Stimulated activated CD8-positive, alpha-beta memory T cell treated with anti-CD3 and anti-CD28 coated beads, Interleukin-2, amount 100 ng/mL, for 1 hour (primary cell): Measurements from ENCODE around the gene LASP1.
"Not testable (repeated sequence)": the region's sequence is repeated elsewhere in the genome, so short reads cannot be mapped to it uniquely, and the experiment has no call there.

Experiments used
- DNase-seq, 2 donors: peaks; one replicate each; pipeline ENCODE4 v3.0.0-alpha.2; 2020; ENCODE audit warnings: low read depth in 2 of 2

Gene LASP1, protein sequence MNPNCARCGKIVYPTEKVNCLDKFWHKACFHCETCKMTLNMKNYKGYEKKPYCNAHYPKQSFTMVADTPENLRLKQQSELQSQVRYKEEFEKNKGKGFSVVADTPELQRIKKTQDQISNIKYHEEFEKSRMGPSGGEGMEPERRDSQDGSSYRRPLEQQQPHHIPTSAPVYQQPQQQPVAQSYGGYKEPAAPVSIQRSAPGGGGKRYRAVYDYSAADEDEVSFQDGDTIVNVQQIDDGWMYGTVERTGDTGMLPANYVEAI

DNA sequence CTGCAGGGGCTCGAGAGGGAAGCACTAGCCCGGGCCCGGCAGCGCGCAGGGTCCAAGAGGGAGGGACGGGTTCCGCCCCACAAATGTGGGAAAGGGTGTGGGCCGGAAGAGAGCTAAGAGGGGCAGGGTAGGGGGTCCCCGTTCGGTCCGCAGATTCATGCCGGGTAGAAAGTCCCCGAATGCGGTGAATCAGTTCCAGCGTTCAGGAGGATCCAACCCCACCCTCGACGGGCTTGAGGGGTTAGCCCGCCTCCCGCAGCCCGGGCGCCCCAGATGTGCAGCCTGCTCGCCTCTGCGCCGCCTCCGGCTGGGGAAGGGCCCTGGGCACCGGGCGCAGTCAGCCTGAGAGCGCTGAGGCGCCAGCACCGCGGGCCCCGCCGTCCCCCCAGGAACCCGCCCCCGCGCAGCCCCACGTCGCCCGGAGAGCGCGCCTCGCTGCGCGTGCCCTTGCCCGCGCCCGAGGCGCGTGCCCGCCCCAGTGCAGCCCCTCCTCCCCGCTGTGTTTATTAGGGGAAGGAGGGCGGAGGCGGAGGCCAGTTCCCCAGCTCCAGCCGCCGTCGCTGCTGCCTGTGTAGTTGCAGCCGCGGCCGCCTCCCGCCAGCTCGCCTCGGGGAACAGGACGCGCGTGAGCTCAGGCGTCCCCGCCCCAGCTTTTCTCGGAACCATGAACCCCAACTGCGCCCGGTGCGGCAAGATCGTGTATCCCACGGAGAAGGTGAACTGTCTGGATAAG lies at the start of gene LASP1:
Gene LASP1 (plus strand): TSS at position 533 of the 733 bp plus-strand sequence. CDS start 132 bp downstream, at position 665.
- peak; percentile 71 to 78 for DNase-seq

GRCh38 chr17:38824899-38825761 lies 44.7 kb upstream of the LASP1 start, which contains the start of gene CWC25:
CWC25 (minus strand) TSS chr17:38825321; CDS start chr17:38825183, 138 bp downstream.
- peak; percentile 90 to 94 for DNase-seq

DNA sequence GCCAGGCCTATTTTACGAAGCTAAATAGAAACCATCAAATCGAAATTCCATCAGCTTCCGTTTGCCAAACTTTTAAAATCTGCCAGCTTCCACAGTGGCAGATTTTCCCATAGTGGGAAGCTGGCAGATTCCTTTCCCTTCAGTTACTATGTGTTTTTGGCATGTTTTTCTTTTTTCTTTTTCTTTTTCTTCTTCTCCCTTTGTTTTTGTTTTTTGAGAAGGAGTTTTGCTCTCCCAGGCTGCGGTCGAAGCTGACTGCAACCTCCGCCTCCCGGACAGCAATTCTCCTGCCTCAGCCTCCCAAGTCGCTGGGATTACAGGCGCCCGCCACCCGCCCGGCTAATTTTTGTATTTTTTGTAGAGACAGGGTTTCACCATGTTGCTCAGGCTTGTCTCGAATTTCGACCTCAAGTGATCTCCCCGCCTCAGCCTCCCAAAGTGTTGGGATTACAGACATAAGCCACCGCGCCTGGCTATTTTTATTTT lies 44.1 kb upstream of the LASP1 start:
- no peak for DNase-seq

DNA sequence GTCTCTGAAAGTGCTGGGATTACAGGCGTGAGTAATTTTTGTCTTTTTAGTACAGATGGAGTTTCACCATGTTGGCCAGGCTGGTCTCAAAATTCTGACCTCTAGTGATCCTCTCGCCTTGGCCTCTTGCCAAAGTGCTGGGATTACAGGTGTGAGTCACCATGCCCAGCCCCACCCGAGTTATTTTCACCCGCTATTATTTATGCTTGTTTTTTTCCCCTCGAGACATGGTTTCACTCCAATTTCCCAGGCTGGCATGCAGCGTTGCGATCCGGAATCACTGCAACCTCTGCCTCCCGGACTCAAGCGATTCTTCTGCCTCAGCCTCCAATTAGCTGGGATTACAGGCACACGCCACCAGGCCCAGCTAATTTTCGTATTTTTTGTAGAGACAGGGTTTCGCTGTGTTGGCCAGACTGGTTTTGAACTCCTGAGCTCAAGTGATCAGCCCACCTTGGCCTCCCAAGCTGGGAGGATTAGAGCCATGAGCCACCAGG lies 25.5 kb upstream of the LASP1 start:
- no peak for DNase-seq

DNA sequence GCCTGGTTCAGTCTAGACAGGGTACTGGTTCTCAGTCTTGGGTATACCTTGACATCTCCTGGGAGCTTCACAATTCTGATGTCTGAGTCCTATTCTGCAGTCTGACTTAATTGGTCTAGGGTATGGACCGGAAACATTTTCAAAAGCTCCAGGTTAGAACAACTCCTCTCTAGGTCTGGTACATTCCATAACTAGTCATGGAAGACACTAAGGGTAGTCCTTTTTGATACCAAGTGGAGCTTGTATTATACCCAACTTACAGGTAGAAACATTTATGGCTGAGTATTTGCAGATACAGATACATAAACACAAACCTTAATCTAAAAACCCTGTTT lies 21.3 kb upstream of the LASP1 start:
- DNase-seq: no peak

GRCh38 chr17:38848939-38849605 lies 20.8 kb upstream of the LASP1 start:
- no peak for DNase-seq

DNA sequence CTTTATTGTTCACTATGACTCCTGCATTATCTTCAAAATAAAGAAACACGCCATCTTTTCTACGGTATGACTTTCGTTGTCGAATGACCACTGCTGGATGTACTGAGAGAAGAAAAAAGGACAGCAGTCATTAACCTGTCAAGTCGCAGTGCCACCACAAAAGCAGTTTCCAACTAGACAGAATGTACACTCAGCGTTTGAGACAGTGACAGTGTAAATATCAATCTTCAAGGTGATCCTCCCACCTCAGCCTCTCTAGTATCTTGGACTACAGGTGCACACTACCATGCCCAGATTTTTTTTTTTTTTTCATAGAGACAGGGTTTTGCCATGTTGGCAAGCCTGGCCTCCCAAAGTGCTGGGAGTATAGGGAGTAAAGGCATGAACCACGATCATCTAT lies 19.5 kb upstream of the LASP1 start:
- no peak for DNase-seq

DNA sequence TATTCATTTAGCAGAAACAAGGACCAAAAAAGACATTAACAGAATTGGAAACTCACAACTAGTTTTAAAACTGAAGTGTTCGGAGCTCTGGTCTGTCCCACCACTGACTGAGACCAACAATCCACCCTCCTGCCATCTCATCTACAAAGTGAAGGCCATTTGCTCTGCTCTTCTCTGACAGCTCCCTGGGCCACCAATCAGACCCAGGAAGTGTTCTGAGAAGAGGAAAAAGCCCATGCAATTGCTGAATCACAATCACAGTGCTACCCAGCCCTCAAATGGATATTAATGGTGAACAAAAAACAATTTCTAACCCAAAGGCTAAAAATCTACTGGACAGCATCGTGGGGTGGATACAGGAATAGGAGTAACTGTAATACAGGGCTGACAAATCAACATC lies 18.4 kb upstream of the LASP1 start:
- no peak for DNase-seq

GRCh38 chr17:38852771-38853291 lies 17.0 kb upstream of the LASP1 start:
- DNase-seq: no peak

DNA sequence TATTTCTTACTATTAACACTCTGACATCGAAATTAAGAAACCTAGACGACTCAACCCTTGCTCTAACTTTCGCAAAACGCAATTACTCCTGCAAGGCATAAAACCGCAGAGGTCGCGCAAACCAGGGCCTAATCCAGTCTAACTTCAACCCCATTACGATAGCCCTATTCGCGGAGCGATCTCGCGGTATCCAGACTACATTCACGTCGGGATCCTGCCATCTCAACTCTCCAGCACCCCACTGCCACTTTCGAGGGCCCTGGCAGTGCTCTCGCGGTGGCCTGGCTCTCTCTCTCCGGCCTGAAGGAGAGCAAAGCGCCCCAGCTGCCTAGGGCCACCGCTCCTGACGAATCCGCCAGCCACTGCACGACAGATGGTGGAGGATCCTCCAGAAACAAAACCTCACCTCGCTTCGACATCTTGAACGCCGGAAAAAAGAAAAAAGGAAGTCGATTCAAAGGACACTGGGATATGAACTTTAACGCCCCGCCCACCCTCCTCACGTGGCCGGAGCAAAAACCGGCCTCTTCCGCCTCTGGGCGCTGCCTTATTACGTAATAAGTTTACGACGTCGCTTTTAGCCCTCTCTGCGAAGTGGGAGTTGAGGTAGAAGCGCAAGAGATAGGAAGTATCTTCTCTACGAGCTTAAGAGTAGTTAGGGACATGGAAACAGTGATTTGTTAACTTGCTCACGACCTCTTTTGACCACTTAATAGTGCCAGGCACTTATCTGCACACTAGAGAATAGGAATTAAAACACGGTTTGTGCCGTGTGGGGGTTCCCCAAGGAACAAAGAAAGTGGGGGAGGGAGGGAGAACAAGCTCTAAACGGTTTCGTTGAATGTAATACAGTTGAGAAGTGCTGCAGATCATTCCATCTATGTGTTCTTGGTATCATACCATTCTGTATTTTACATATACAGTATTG lies 16.3 kb upstream of the LASP1 start, which contains the start of gene RPL23:
Gene RPL23 (minus strand): TSS at position 430 of the 928 bp plus-strand sequence. CDS start 11 bp downstream, at position 419.
- DNase-seq: peak; percentile 78 to 83

- not testable (repeated sequence) for DNase-seq
Measured at GRCh38 chr17:38855101-38855714, 14.7 kb upstream of the LASP1 start.

GRCh38 chr17:38857271-38857670 lies 12.6 kb upstream of the LASP1 start:
- DNase-seq: no peak

GRCh38 chr17:38861399-38861843 lies 8.4 kb upstream of the LASP1 start:
- no peak for DNase-seq

- no peak for DNase-seq
Measured at GRCh38 chr17:38864636-38865398, 5.0 kb upstream of the LASP1 start.

DNA sequence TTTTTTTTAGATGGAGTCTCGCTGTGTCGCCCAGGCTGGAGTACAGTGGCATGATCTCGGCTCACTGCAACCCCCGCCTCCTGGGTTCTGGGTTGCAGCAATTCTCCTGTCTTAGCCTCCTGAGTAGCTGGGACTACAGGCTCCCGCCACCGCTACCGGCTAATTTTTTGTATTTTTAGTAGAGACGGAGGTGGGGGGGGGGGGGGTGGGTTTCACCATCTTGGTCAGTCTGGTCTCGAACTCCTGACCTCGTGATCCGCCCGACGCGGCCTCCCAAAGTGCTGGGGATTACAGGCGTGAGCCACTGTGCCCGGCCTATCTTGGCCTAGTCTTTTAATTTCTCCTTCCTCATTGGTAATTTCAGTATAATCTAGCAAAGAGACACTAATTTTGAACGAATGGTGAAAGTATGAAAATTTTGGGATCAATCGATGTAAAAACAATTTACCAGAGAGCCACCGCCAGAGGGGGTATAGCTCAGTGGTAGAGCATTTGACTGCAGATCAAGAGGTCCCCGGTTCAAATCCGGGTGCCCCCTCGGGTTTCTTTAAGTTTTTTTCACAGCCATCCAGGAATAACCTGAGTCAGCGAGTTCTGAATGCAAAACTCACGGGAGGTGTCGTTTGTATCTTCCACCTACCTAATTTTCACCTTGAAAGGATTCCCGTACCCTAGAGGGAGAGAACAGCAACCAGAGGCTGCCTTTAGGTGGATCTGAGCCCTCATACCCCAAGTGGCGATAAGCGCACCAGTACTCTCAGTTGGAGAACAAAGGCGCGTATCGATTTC lies 2.5 kb upstream of the LASP1 start:
- peak in 1 of 2 donors; percentile 33 for DNase-seq

GRCh38 chr17:38867968-38868816 lies 1.7 kb upstream of the LASP1 start:
- no peak for DNase-seq
